ENCODE data around the gene UQCRC1.

The UQCRC1 gene

DNA sequence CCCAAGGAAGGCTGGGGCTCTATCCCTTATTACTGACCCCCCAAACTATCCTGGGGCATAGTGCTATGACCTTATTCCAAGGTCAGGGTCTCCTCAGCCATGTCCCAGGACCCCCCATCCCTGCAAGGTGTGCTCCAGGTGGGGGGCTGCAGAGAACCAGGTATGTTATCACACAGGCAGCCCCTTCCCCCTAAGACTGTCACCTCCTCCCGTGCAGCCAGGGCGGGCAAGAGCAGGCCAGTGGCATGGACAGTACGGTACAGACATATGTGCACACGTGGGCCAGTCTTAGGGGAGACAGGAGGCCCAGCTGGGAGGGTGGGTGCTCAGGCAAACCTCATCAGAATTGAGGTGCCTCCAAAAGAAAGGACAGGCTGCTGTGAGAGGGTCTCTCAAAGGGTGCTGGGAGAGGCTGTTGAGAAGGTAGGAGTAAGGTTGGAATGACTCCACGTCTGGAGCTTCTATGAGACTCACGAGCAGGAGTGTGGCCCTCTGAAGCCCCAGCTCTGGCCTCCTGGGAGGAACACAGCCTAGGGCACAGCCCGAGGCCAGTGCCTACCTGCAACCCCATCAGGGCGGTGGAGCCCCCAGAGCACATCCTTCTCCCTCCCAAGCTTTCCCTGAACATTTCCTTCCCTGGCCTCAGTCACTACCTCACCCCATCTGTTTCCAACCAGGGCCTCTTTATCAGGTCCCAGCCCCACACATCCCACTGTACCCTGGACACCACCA lies 12.6 kb downstream of the UQCRC1 start:
- DNase-seq (ENCODE audit: insufficient read length), result no peak
- FAIRE-seq, result no peak
- TF ChIP-seq POLR2A (IDR thresholded peaks at IDR 0.05; ENCODE audit: low read depth, low read length) (no peak), TAF1 (IDR thresholded peaks at IDR 0.05; ENCODE audit: borderline replicate concordance, low read depth, low read length) (no peak), POLR2AphosphoS5 (IDR thresholded peaks at IDR 0.05; ENCODE audit: low read depth, low read length) (no peak)

DNA sequence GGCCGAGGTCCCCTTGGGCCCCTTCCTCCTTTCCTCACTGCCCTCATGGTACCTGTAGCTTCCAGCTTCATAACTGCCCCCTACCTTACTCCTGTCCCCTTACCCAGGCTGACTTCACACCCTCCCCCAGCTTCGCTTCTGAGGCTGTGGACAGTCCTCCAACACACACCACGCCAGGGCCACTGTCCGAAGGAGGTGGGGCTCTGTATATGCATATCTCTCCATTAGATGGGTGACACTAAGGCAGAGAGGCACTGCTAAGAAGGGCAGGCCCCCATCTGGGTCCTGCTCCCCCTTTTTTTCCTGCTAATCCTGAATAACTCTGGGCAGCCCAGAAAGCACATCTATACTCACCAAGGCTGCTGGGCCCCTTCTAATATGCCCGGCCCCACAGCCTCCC lies 13.3 kb downstream of the UQCRC1 start:
- TF ChIP-seq POLR2AphosphoS5 (IDR thresholded peaks at IDR 0.05; ENCODE audit: low read depth, low read length) (no peak), TAF1 (IDR thresholded peaks at IDR 0.05; ENCODE audit: borderline replicate concordance, low read depth, low read length) (no peak), POLR2A (IDR thresholded peaks at IDR 0.05; ENCODE audit: low read depth, low read length) (no peak)
- no peak for FAIRE-seq
- no peak for DNase-seq (ENCODE audit: insufficient read length)

DNA sequence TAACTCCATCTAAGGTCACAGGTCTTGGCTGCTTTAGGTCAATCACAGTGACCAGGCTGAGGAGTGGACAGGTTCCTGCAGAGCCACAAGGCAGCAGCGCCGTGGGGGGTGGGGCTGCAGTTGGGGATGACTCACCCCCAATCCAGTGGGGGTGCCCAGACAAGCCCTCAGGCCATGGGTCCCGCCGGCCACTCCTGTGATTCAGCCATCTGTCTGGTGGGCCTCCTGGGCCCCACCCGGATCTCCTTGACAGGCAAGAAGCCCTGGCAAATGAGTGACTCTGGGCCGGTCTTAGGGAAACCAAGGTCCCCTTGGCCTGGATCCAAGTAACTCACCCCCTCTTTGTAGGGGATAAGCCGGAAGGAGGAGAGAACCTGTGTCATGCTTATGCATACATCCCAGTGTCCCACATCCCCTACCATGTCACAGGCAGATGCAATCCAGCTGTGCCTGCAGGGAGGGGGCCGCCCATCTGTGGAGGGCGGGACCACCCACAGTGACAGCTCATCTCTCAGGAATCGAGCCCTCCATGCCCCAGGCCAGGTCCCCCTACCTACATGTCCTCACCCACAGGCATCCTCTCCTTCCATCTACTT lies 13.8 kb downstream of the UQCRC1 start:
- FAIRE-seq, result no peak
- TF ChIP-seq TAF1 (IDR thresholded peaks at IDR 0.05; ENCODE audit: borderline replicate concordance, low read depth, low read length), result no peak
- TF ChIP-seq POLR2A (IDR thresholded peaks at IDR 0.05; ENCODE audit: low read depth, low read length), result no peak
- TF ChIP-seq POLR2AphosphoS5 (IDR thresholded peaks at IDR 0.05; ENCODE audit: low read depth, low read length), result no peak
- DNase-seq (ENCODE audit: insufficient read length), result no peak

DNA sequence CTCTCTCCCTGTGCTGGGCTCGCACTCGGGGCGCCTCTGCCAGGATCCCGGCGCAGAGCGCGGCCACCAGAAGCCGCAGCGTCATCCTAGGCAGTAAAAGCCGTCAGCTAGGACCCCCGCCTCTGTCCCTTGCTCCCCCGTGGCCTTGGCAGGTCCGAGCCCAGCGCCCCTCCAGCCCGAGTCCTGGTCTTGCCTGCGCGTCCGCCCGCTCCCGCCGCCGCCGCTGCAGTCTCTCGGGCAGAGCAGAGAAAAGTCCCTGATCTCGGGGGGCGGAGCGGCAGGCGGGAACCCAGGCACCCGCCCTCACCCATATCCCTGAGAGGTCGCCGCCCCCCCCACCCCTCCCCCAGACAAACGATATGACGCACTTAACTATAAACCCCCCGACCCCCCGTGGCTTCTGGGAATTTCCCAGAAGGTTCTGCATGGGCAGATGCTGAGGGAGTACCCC lies 14.3 kb downstream of the UQCRC1 start, which contains the start of gene COL7A1:
COL7A1 (minus strand) TSS at position 255 of the 451 bp plus-strand sequence; CDS start at position 85, 170 bp downstream.
- TF ChIP-seq TAF1 (IDR thresholded peaks at IDR 0.05; ENCODE audit: borderline replicate concordance, low read depth, low read length) (no peak), POLR2A (IDR thresholded peaks at IDR 0.05; ENCODE audit: low read depth, low read length) (no peak), POLR2AphosphoS5 (IDR thresholded peaks at IDR 0.05; ENCODE audit: low read depth, low read length) (no peak)
- DNase-seq (ENCODE audit: insufficient read length) (no peak), FAIRE-seq (no peak)

DNA sequence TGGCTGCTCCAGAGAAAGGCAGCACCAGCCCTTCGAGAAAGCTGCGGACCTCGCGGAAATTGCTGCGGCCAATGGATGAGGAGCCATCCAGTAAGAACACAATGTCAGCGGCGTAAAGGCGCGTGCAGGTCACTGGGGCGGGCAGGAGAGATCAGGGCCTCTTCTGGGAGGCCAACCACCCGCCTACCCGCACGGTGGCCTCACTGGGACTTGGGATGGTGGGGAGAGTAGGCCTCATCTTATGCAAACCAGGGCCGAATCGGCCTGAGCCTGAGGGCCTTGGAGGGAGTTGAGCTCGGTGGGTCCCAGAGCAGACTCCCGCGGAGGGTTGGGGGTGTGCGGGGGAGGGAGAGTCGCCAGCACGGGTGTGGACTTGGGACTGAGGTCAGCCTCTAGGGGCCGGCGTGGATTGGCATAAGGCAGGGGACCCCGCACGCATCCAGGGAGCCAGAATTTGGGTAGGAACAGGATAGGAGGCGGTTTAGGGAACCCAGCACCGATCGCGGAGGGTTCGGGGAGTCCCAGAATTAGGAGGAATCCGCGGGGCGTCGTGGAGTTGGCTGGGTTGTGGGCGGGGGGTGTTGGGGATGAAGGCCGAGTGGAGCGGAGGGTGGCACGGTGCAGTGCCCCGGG lies 14.9 kb downstream of the UQCRC1 start:
- no peak for FAIRE-seq
- no peak for DNase-seq (ENCODE audit: insufficient read length)
- no peak for TF ChIP-seq POLR2AphosphoS5 (IDR thresholded peaks at IDR 0.05; ENCODE audit: low read depth, low read length)
- TF ChIP-seq POLR2A (IDR thresholded peaks at IDR 0.05; ENCODE audit: low read depth, low read length), result no peak
- no peak for TF ChIP-seq TAF1 (IDR thresholded peaks at IDR 0.05; ENCODE audit: borderline replicate concordance, low read depth, low read length)

DNA sequence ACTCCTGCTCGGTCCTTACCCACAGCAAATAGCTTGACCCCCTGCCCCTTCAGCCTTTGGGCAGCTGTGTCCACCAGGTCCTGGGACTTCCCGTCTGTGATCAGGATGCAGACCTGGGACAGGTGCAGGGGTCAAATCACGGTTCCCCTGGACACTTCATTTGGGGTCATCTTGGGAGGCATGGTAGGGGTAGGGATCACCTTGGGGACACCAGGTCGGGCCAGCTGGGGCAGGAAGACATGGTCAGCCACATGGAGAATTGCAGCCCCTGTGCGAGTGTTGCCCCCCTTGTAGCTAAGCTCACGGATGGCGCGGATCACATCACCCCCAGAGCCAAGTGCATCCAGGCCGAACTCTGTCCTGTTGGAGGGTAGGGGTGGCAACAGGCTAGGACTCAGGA lies 16.1 kb downstream of the UQCRC1 start:
- DNase-seq (ENCODE audit: insufficient read length) (no peak), FAIRE-seq (no peak)
- TF ChIP-seq TAF1 (IDR thresholded peaks at IDR 0.05; ENCODE audit: borderline replicate concordance, low read depth, low read length) (no peak), POLR2AphosphoS5 (IDR thresholded peaks at IDR 0.05; ENCODE audit: low read depth, low read length) (no peak), POLR2A (IDR thresholded peaks at IDR 0.05; ENCODE audit: low read depth, low read length) (no peak)

DNA sequence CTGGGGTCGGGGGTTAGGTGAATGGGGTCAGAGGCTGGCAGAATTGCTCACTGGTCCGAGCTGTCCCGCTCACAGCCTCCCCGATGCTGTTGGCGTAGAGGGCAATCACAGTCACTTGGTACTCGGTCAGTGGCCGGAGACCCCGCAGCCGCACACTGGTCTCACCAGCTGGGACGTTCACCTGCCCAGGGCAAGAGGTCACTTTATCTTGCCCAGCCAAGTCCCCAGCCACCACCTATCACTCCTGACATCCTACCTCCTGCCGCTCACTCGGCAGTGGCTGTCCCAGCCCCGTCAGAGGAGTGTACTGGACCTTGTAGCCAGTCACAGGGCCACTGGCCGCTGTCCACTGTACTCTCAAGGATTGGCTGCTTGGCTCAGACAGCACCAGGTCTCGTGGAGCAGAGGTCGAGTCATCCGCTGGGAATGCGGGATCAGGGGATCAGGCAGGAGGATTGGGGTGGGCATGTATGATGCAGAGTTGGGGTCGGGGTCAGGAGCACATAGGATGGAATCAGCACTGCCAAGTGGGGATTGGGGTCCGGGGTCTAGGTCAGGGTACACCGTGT lies 16.8 kb downstream of the UQCRC1 start:
- TF ChIP-seq TAF1 (IDR thresholded peaks at IDR 0.05; ENCODE audit: borderline replicate concordance, low read depth, low read length) (no peak), POLR2AphosphoS5 (IDR thresholded peaks at IDR 0.05; ENCODE audit: low read depth, low read length) (no peak), POLR2A (IDR thresholded peaks at IDR 0.05; ENCODE audit: low read depth, low read length) (no peak)
- FAIRE-seq, result no peak
- DNase-seq (ENCODE audit: insufficient read length), result no peak

DNA sequence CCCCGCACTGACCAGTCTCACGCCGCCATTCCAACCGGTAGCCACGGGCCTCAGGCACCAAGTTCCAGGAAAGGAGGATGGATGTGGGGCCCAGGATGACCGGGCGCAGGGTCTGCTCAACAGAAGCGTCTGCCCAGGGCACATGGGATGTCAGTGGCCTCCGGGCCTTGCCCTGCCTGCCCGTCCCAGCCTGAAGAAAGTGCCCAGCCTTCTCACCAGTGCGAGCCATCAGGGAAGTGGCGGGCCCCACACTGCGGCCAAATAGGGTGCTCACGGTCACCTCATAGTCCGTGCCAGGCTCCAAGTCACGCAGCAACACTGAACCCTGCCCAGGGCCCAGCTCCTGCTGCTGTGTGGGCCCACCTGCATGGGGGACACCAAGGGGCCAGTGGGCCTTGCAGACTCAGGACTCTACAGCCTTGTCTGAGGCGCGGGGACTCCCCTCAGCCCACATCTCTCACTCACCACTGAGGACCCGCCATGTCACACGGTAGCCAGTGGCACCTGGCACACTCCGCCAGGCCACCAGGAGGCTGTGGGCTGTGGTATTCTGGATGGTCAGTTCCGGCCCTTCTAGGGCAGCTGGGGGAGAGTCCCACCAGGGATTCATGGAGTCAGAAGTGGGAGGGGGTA lies 17.4 kb downstream of the UQCRC1 start:
- no peak for FAIRE-seq
- TF ChIP-seq POLR2AphosphoS5 (IDR thresholded peaks at IDR 0.05; ENCODE audit: low read depth, low read length) (no peak), POLR2A (IDR thresholded peaks at IDR 0.05; ENCODE audit: low read depth, low read length) (no peak), TAF1 (IDR thresholded peaks at IDR 0.05; ENCODE audit: borderline replicate concordance, low read depth, low read length) (no peak)
- DNase-seq (ENCODE audit: insufficient read length), result no peak

DNA sequence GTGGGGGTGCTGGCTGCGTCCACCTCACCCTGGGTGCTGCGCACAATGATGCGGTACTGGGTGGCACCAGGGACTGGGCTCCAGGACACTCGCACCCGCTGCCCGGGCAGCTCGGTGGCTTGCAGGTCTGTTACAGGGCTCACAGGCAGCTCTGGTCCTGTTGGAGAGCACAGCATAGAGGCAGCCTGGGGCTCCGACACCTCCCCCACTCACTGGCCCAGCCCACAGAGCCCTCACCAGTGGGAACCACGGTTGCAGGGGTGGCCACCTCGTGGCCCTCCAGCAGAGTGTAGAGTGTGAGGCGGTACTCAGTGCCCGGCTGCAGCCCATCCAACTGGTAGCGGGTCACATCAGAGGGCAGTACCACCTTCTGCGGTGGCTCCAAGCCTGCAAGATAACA lies 18.0 kb downstream of the UQCRC1 start:
- TF ChIP-seq TAF1 (IDR thresholded peaks at IDR 0.05; ENCODE audit: borderline replicate concordance, low read depth, low read length) (no peak), POLR2AphosphoS5 (IDR thresholded peaks at IDR 0.05; ENCODE audit: low read depth, low read length) (no peak), POLR2A (IDR thresholded peaks at IDR 0.05; ENCODE audit: low read depth, low read length) (no peak)
- DNase-seq (ENCODE audit: insufficient read length), result no peak
- no peak for FAIRE-seq

DNA sequence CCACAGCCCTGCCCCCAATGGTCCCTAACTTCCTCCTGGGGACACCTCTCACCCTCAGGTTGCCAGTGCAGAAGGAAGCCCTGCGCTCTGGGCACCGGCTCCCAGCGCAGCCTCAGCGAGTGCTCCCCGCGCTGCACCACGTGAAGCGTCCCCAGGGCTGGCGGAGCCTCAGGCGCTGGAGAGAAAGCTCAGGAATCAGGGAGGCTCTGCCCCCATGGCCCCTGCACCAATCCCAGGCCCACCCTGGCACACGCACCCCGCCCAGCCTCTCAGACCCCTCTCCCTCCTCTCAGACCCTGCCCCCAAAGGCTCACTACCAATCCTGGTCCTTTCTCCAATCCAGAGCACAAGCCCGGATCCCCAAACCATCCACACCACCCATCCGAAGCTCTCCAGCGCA lies 21.2 kb downstream of the UQCRC1 start:
- no peak for FAIRE-seq
- no peak for DNase-seq (ENCODE audit: insufficient read length)
- no peak for TF ChIP-seq POLR2A (IDR thresholded peaks at IDR 0.05; ENCODE audit: low read depth, low read length)
- TF ChIP-seq TAF1 (IDR thresholded peaks at IDR 0.05; ENCODE audit: borderline replicate concordance, low read depth, low read length), result no peak
- no peak for TF ChIP-seq POLR2AphosphoS5 (IDR thresholded peaks at IDR 0.05; ENCODE audit: low read depth, low read length)

DNA sequence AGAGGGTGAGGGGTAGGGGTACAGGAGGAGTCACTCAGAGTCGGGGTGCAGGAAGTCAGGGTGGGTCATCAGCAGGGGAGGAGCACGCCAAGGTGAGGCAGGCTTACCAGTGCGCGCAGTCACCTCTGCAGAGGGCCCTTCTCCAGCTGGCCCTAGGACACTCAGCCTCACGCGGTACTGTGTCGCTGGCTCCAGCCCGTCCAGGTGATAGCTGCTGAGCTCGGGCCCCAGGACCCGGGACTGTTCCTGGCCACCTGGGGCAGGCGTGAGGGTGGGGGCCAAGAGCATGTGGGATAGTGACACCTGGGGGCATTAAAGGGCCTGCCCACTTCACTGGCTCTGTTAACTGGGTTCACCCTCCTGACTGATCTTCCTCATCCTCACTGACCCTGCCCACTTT lies 21.8 kb downstream of the UQCRC1 start:
- no peak for TF ChIP-seq POLR2A (IDR thresholded peaks at IDR 0.05; ENCODE audit: low read depth, low read length)
- no peak for TF ChIP-seq POLR2AphosphoS5 (IDR thresholded peaks at IDR 0.05; ENCODE audit: low read depth, low read length)
- DNase-seq (ENCODE audit: insufficient read length) (no peak), FAIRE-seq (no peak)
